ENCODE results near the gene MAPK6.

DNA sequence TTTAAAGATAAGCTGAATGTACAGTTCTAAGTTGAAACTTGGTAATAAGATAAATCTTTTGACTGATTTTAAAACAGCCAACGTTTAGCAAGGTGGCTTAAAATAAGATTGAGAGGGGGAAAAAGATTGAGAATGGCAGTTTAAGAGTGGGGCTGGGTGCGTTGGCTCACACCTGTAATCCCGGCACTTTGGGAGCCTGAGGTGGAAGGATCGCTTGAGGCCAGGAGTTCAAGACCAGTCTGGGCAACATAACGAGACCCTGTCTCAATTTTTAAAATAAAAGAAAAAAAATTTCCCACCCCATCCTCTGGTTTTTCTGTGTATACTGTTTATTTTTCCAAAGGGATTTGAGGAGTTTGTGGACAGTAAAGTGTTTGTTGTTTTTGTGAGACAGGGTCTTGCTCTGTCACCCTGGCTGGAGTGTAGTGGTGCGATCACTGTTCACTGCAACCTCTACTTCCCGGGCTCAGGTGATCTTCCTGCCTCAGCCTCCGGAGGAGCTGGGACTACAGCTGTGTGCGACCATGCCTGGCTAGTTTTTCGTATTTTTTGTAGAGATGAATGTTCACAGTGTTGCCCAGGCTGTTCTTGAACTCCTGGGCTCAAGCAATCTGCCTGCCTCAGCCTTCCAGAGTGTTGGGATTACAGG is 3.0 kb downstream of the MAPK6 start:
- TF ChIP-seq, protein P1, sequence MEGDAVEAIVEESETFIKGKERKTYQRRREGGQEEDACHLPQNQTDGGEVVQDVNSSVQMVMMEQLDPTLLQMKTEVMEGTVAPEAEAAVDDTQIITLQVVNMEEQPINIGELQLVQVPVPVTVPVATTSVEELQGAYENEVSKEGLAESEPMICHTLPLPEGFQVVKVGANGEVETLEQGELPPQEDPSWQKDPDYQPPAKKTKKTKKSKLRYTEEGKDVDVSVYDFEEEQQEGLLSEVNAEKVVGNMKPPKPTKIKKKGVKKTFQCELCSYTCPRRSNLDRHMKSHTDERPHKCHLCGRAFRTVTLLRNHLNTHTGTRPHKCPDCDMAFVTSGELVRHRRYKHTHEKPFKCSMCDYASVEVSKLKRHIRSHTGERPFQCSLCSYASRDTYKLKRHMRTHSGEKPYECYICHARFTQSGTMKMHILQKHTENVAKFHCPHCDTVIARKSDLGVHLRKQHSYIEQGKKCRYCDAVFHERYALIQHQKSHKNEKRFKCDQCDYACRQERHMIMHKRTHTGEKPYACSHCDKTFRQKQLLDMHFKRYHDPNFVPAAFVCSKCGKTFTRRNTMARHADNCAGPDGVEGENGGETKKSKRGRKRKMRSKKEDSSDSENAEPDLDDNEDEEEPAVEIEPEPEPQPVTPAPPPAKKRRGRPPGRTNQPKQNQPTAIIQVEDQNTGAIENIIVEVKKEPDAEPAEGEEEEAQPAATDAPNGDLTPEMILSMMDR (conservative IDR thresholded peaks at IDR 0.05) = no peak
- no peak for TF ChIP-seq ZFX (IDR thresholded peaks at IDR 0.05)
